ENCODE data around the gene TBX21.

GRCh38 chr17:47708864-47709541 lies 24.0 kb upstream of the TBX21 start:
- TF ChIP-seq POLR2AphosphoS5 (IDR thresholded peaks at IDR 0.05; ENCODE audit: low read depth, low read length) = no peak
- no peak for TF ChIP-seq TAF1 (IDR thresholded peaks at IDR 0.05; ENCODE audit: borderline replicate concordance, low read depth, low read length)
- no peak for TF ChIP-seq POLR2A (IDR thresholded peaks at IDR 0.05; ENCODE audit: low read depth, low read length)

Measured in GM12892 (cell line).